DOHH2 (cell line): ENCODE data around the gene BLOC1S5.

ENCODE experiments used
- EZH2phosphoT487 ChIP-seq: fragments of 200-600 bp; sonication (generic); IDR thresholded peaks from 2 replicates; pipeline ENCODE4 v1.6.1; 2017; ENCODE audit warnings: borderline replicate concordance, mild to moderate bottlenecking, antibody characterized with exemption, low read length, moderate library complexity, mixed read lengths
- TF ChIP-seq, protein P1 (sequence below): fragments of 200-600 bp; sonication (generic); IDR thresholded peaks from one replicate; pipeline ENCODE4 v1.5.1; 2014; ENCODE audit warnings: antibody characterized with exemption, mild to moderate bottlenecking, low read depth, low read length; ENCODE audit not compliant: poor library complexity, severe bottlenecking

DNA sequence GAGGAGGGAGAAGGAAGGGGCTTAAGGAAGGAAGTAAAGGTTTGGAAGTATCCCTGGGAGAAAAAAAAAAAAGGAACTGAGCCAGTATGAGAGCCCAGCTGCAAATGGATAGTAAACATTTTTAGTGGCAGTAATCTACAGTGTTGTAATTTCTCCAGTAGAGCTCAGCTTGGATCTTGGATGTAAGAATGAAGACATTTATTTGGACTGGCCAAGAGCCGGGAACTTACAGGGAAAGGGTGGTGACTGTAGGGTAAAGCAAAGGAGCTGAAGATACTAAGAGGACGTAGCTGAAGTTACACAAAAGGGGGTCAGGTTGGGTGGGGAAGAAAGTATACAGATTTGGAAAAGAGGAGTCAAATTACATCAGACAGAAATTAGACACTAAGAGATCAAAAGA is 24.7 kb upstream of the BLOC1S5 start:
- TF ChIP-seq, protein P1, sequence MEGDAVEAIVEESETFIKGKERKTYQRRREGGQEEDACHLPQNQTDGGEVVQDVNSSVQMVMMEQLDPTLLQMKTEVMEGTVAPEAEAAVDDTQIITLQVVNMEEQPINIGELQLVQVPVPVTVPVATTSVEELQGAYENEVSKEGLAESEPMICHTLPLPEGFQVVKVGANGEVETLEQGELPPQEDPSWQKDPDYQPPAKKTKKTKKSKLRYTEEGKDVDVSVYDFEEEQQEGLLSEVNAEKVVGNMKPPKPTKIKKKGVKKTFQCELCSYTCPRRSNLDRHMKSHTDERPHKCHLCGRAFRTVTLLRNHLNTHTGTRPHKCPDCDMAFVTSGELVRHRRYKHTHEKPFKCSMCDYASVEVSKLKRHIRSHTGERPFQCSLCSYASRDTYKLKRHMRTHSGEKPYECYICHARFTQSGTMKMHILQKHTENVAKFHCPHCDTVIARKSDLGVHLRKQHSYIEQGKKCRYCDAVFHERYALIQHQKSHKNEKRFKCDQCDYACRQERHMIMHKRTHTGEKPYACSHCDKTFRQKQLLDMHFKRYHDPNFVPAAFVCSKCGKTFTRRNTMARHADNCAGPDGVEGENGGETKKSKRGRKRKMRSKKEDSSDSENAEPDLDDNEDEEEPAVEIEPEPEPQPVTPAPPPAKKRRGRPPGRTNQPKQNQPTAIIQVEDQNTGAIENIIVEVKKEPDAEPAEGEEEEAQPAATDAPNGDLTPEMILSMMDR = no peak
- no peak for TF ChIP-seq EZH2phosphoT487
